CD14-positive monocyte (primary cell): ENCODE measurements around the gene RPL36AL. TPM values are rescaled to one million over a fixed set of nuclear protein-coding genes. Genes with fewer than 3 reads are reported as not detected.

Source experiments
- DNase-seq, 3 donors: peaks; one replicate each; pipeline ENCODE4 v3.0.0-alpha.2; 2011 to 2022
- H2AFZ ChIP-seq: 2 replicates; pipeline ENCODE4 v1.6.0; 2012; ENCODE audit warnings: mild to moderate bottlenecking, low read depth, low read length, inconsistent platforms; ENCODE audit not compliant: insufficient read depth, poor library complexity, severe bottlenecking
- H3K27ac ChIP-seq, 2 donors: 1 replicate in 1 of 2; 2 replicates in 1 of 2; pipeline ENCODE4 v1.5.1; 2012 to 2013; ENCODE audit warnings: low read length in 2 of 2, control low read depth in 1 of 2, inconsistent platforms in 1 of 2, low read depth in 1 of 2, mild to moderate bottlenecking in 1 of 2
- H3K27me3 ChIP-seq, 2 donors: one replicate each; pipeline versions ENCODE4 v1.6.0 to v1.6.1; 2011 to 2013; ENCODE audit warnings: low read length in 2 of 2; ENCODE audit not compliant: control insufficient read depth in 2 of 2, insufficient read depth in 2 of 2
- H3K36me3 ChIP-seq, 2 donors: replicated peaks in 1 of 2; 1 replicate in 1 of 2; 2 replicates in 1 of 2; pipeline versions ENCODE4 v1.5.1 to v1.6.1; 2012 to 2013; ENCODE audit warnings: low read length in 2 of 2, control low read depth in 1 of 2, inconsistent platforms in 1 of 2, mild to moderate bottlenecking in 1 of 2; ENCODE audit not compliant: insufficient read depth in 2 of 2, control insufficient read depth in 1 of 2
- H3K4me1 ChIP-seq, 2 donors: 1 replicate in 1 of 2; 2 replicates in 1 of 2; pipeline versions ENCODE4 v1.5.1 to v1.6.1; 2012 to 2013; ENCODE audit warnings: low read length in 2 of 2, control low read depth in 1 of 2, inconsistent platforms in 1 of 2, mild to moderate bottlenecking in 1 of 2, moderate library complexity in 1 of 2; ENCODE audit not compliant: insufficient read depth in 2 of 2, control insufficient read depth in 1 of 2
- H3K4me2 ChIP-seq: replicated peaks from 2 replicates; pipeline ENCODE3; 2012; ENCODE audit warnings: low read length, moderate library complexity, mild to moderate bottlenecking; ENCODE audit not compliant: poor library complexity, severe bottlenecking; ENCODE audit errors: extremely low read depth
- H3K4me3 ChIP-seq, 3 experiments: fragments of 200-600 bp in 1 of 3; sonication (generic) in 1 of 3; replicated peaks in 1 of 3; 1 replicate in 2 of 3; 2 replicates in 1 of 3; pipeline ENCODE4 v1.5.1; 2011 to 2013; ENCODE audit warnings: low read length in 3 of 3, mild to moderate bottlenecking in 3 of 3, control low read depth in 2 of 3, low read depth in 2 of 3, inconsistent platforms in 1 of 3, moderate library complexity in 1 of 3
- H3K79me2 ChIP-seq: 2 replicates; pipeline ENCODE4 v1.6.0; 2012; ENCODE audit warnings: mild to moderate bottlenecking, control low read depth, inconsistent platforms, low read length, moderate library complexity; ENCODE audit not compliant: insufficient read depth
- H3K9ac ChIP-seq: 2 replicates; pipeline ENCODE4 v1.6.0; 2017; ENCODE audit warnings: low read length, mild to moderate bottlenecking; ENCODE audit not compliant: insufficient read depth, poor library complexity, severe bottlenecking
- H3K9me3 ChIP-seq, 2 donors: replicated peaks in 1 of 2; 1 replicate in 1 of 2; 2 replicates in 1 of 2; pipeline versions ENCODE4 v1.5.1 to v1.6.1; 2012 to 2013; ENCODE audit warnings: low read length in 2 of 2, control low read depth in 1 of 2; ENCODE audit not compliant: control insufficient read depth in 1 of 2, insufficient read depth in 1 of 2
- H4K20me1 ChIP-seq: 2 replicates; pipeline ENCODE4 v1.6.0; 2012; ENCODE audit warnings: mild to moderate bottlenecking, low read length, control low read depth, moderate library complexity; ENCODE audit not compliant: insufficient read depth
- H3K27ac Mint-ChIP-seq, 7 donors: one replicate each; pipeline ENCODE4 v1.8.0; 2020; ENCODE audit warnings: mild to moderate bottlenecking in 7 of 7, mixed read lengths in 7 of 7, moderate library complexity in 6 of 7, inconsistent platforms in 2 of 7
- H3K27me3 Mint-ChIP-seq, 3 donors: one replicate each; pipeline ENCODE4 v1.8.0; 2021 to 2022; ENCODE audit warnings: low read depth in 3 of 3, mild to moderate bottlenecking in 3 of 3, mixed read lengths in 3 of 3, moderate library complexity in 3 of 3, inconsistent platforms in 1 of 3
- H3K36me3 Mint-ChIP-seq, 2 donors: one replicate each; pipeline ENCODE4 v1.8.0; 2020; ENCODE audit warnings: mixed read lengths in 2 of 2, inconsistent platforms in 1 of 2, mild to moderate bottlenecking in 1 of 2
- H3K4me1 Mint-ChIP-seq: one replicate; pipeline ENCODE4 v1.8.0; 2020; ENCODE audit warnings: mild to moderate bottlenecking, mixed read lengths
- H3K4me3 Mint-ChIP-seq, 2 donors: one replicate each; pipeline ENCODE4 v1.8.0; 2020; ENCODE audit warnings: mild to moderate bottlenecking in 2 of 2, mixed read lengths in 2 of 2, moderate library complexity in 1 of 2
- H3K9me3 Mint-ChIP-seq, 7 donors: one replicate each; pipeline ENCODE4 v1.8.0; 2020 to 2022; ENCODE audit warnings: mixed read lengths in 7 of 7, mild to moderate bottlenecking in 6 of 7, moderate library complexity in 6 of 7, inconsistent platforms in 2 of 7
- CTCF ChIP-seq: fragments of 200-600 bp; IDR thresholded peaks from one replicate; pipeline ENCODE4 v1.8.0; 2022; ENCODE audit warnings: antibody characterized with exemption, mild to moderate bottlenecking
- WGBS: methylation state at CpG from one replicate; pipeline ENCODE4 v1.1.5; 2013; ENCODE audit warnings: missing lambda C conversion rate; ENCODE audit not compliant: insufficient coverage; 5-methylcytosine and 5-hydroxymethylcytosine counted together
- intact Hi-C, 2 donors: fragments of 100-400 bp; cut with micrococcal nuclease; formaldehyde crosslinking; loops; one replicate each; pipeline versions ENCODE4 v1.15.0 to v1.15.1; 2023
- polyA minus RNA-seq: library from RNA; depleted of rRNA, polyadenylated mRNA; stranded (reverse); fragments of >200 nt; gene quantifications from 2 replicates; pipeline ENCODE4 v1.2.3, GENCODE V29; 2012
- polyA plus RNA-seq, 3 donors: library from polyadenylated mRNA; depleted of rRNA in 1 of 3; unstranded in 2 of 3; stranded (reverse) in 1 of 3; fragments of 300-500 nt in 2 of 3; fragments of >200 nt in 1 of 3; fragmentation: Illumina TruSeq in 2 of 3; gene quantifications; 1 replicate in 2 of 3; 2 replicates in 1 of 3; pipeline ENCODE4 v1.2.3, GENCODE V29; 2012 to 2021
- total RNA-seq, 12 experiments: library from RNA in 1 of 12; stranded (reverse) in 1 of 12; fragments of 120-200 nt in 1 of 12; gene quantifications; one replicate each; pipeline ENCODE4 v1.2.4 and lab custom pipeline; 2013 to 2026; ENCODE audit warnings: mixed read lengths in 6 of 12, inconsistent platforms in 1 of 12

The RPL36AL gene
- total RNA-seq (2013) = 373 TPM
- polyA plus RNA-seq = 100 to 1,000 TPM; 237 to 454 (median 408) TPM
- 110 and 188 TPM in 2 replicates for polyA minus RNA-seq
- total RNA-seq (lab: John Stamatoyannopoulos, UW) = 75.2 to 146 (median 121) reads per million in 11 experiments

GRCh38 chr14:49620182-49621113, at the start of gene RPL36AL, which contains the start of gene MGAT2:
TSS of gene RPL36AL (minus strand) at chr14:49620626. CDS start at chr14:49619104, 1,522 bp downstream.
TSS of gene MGAT2 (plus strand) at chr14:49620799. CDS start at chr14:49621269, 470 bp downstream.
- peaks cover 0 to 2% (median 0%) of the 10 kb centered on the region in 7 donors for H3K9me3 Mint-ChIP-seq
- H3K27me3 ChIP-seq = no peaks in the 10 kb centered on the region
- H3K79me2 ChIP-seq = peaks cover 77% of the 10 kb centered on the region
- no peaks in the 10 kb centered on the region for H3K27me3 Mint-ChIP-seq
- peaks cover 50% of the 10 kb centered on the region for H3K4me1 Mint-ChIP-seq
- peak within 1 kb of the TSS; percentile 78 for H3K4me2 ChIP-seq
- peak within 1 kb of the TSS; percentile 97 to 99 (median 99) for H3K27ac Mint-ChIP-seq
- peak within 1 kb of the TSS; percentile 80 for H2AFZ ChIP-seq
- H3K4me3 ChIP-seq = peak within 1 kb of the TSS; percentile 75 to 81 (median 78)
- peak; percentile 98 for DNase-seq
- intact Hi-C loops = loop anchor here (5.0 kb wide), 2 partner anchors 33 to 147 kb away; partner anchors contain the start of genes RPS29 (in 2 of the 2) and KLHDC2 (in 1 of the 2)
- H3K9me3 ChIP-seq = no peaks in the 10 kb centered on the region
- peak within 1 kb of the TSS; percentile 94 to 95 for H3K27ac ChIP-seq
- under 1% methylated on average over 85 of the region's 85 CpGs for WGBS
- TF ChIP-seq CTCF = peak; percentile 27
- H4K20me1 ChIP-seq = peaks cover 48% of the 10 kb centered on the region
- peaks cover 11 to 35% of the 10 kb centered on the region in 2 donors for H3K36me3 ChIP-seq
- H3K4me1 ChIP-seq = peaks cover 30 to 51% of the 10 kb centered on the region in 2 donors
- peak within 1 kb of the TSS; percentile 86 for H3K9ac ChIP-seq
- H3K36me3 Mint-ChIP-seq = peaks cover 25 to 48% of the 10 kb centered on the region in 2 donors
- H3K4me3 Mint-ChIP-seq = peak within 1 kb of the TSS; percentile 92 to 98
